ENCODE measurements around the gene ARFGAP2.

DNA sequence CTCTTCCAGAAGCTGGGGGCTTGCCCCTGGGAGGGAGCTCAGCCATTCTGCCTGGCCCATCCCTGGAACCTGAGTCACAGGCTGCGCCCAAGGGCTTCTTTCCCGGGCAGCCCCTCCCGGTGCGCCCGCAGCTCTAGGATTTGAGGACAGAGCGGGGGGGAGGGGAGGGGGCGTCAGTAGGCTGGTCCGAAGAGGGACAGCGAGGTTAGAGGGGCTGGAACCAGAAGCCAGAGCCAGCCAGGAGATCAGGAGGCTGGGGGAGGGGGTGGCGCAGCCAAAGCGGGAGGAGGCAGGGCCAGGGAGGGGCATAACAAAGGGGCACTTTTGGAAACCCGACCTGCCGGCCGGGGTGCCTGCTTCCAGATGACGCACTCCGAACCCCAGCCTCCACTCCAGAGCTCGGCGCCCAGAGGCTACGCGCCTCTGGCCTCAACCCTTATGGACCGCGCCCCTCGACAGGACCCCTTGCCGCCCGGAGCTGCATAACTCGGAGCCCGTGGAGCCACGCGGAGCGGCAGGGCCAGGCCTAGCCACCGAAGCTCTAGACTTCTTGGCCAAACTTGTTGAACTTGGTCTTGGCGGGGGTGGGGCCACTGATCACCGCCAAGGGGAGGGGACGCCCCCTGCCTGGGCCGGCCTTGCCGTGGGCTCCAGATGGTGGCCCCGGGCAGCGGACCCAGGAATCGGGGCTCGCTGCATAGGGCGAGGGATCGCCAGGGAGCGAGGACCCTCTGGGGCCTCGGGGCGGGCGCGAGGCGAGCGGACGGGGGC, 8.8 kb upstream of the ARFGAP2 start:
- TF ChIP-seq MYC (IDR thresholded peaks at IDR 0.05; ENCODE audit: low read depth, low read length) (no peak), POLR2A (IDR thresholded peaks at IDR 0.05; ENCODE audit: low read depth, low read length) (no peak), CTCF (IDR thresholded peaks at IDR 0.05; ENCODE audit: extremely low read depth in 1 of 2, insufficient read depth in 1 of 2, low read depth in 1 of 2, low read length in 2 of 2) (no peak), EZH2 (IDR thresholded peaks at IDR 0.05; ENCODE audit: borderline replicate concordance, low read depth, low read length, severe bottlenecking) (no peak), POLR2AphosphoS5 (IDR thresholded peaks at IDR 0.05; ENCODE audit: insufficient read depth, low read depth, low read length) (no peak), MAX (IDR thresholded peaks at IDR 0.05; ENCODE audit: insufficient read depth, insufficient read length) (no peak)
